Mesenchymal stem cell (in vitro differentiated cells and primary cell): ENCODE measurements around the gene MSI1.

Experiments
- DNase-seq: peaks from one replicate; pipeline ENCODE4 v3.0.0-alpha.2; 2013
- H2AFZ ChIP-seq: one replicate; pipeline ENCODE4 v1.6.1; 2013; ENCODE audit warnings: low read depth, mild to moderate bottlenecking, control low read depth, inconsistent platforms, low read length, moderate library complexity
- H2AK5ac ChIP-seq: 2 replicates; pipeline ENCODE4 v1.6.1; 2013; ENCODE audit warnings: low read length, moderate library complexity, mild to moderate bottlenecking, inconsistent platforms; ENCODE audit not compliant: severe bottlenecking
- H2BK120ac ChIP-seq: one replicate; pipeline ENCODE4 v1.6.1; 2013; ENCODE audit warnings: low read depth, mild to moderate bottlenecking, inconsistent platforms, low read length, moderate library complexity
- H2BK12ac ChIP-seq, 2 experiments: one replicate each; pipeline ENCODE4 v1.6.1; 2013; ENCODE audit warnings: inconsistent platforms in 2 of 2, low read length in 2 of 2, mild to moderate bottlenecking in 2 of 2, moderate library complexity in 2 of 2, control low read depth in 1 of 2
- H2BK15ac ChIP-seq: one replicate; pipeline ENCODE4 v1.6.1; 2013; ENCODE audit warnings: mild to moderate bottlenecking, low read depth, inconsistent platforms; ENCODE audit not compliant: poor library complexity, severe bottlenecking
- H2BK5ac ChIP-seq: 2 replicates; pipeline ENCODE4 v1.6.1; 2013; ENCODE audit warnings: low read depth, mild to moderate bottlenecking, low read length, control low read depth, inconsistent platforms; ENCODE audit not compliant: poor library complexity, severe bottlenecking
- H3K14ac ChIP-seq, 2 experiments: one replicate each; pipeline ENCODE4 v1.6.1; 2013; ENCODE audit warnings: inconsistent platforms in 2 of 2, low read length in 2 of 2, control low read depth in 1 of 2, mild to moderate bottlenecking in 1 of 2, moderate library complexity in 1 of 2
- H3K18ac ChIP-seq, 2 experiments: one replicate each; pipeline ENCODE4 v1.6.1; 2013; ENCODE audit warnings: inconsistent platforms in 2 of 2, low read length in 2 of 2, control low read depth in 1 of 2, low read depth in 1 of 2, mild to moderate bottlenecking in 1 of 2
- H3K23ac ChIP-seq, 2 experiments: one replicate each; pipeline ENCODE4 v1.6.1; 2013; ENCODE audit warnings: inconsistent platforms in 2 of 2, low read length in 2 of 2, mild to moderate bottlenecking in 2 of 2, moderate library complexity in 2 of 2, control low read depth in 1 of 2
- H3K27ac ChIP-seq: 2 replicates; pipeline ENCODE4 v1.5.1; 2013; ENCODE audit warnings: mild to moderate bottlenecking, moderate library complexity, low read length, control low read depth, inconsistent platforms; ENCODE audit not compliant: poor library complexity, severe bottlenecking
- H3K27me3 ChIP-seq, 2 experiments: 2 replicates each; pipeline versions ENCODE4 v1.6.1 to v1.7.0; 2013; ENCODE audit warnings: low read length in 2 of 2, mild to moderate bottlenecking in 2 of 2, moderate library complexity in 2 of 2, control low read depth in 1 of 2, inconsistent platforms in 1 of 2; ENCODE audit not compliant: control insufficient read depth in 1 of 2, insufficient read depth in 1 of 2
- H3K36me3 ChIP-seq, 2 experiments: 2 replicates each; pipeline versions ENCODE4 v1.6.1 to v1.7.0; 2013; ENCODE audit warnings: low read length in 2 of 2, control low read depth in 1 of 2, inconsistent platforms in 1 of 2, low read depth in 1 of 2, mild to moderate bottlenecking in 1 of 2; ENCODE audit not compliant: insufficient read depth in 2 of 2, control insufficient read depth in 1 of 2
- H3K4ac ChIP-seq, 2 experiments: one replicate each; pipeline ENCODE4 v1.6.1; 2013; ENCODE audit warnings: inconsistent platforms in 2 of 2, low read length in 2 of 2, mild to moderate bottlenecking in 2 of 2, moderate library complexity in 2 of 2, control low read depth in 1 of 2, low read depth in 1 of 2
- H3K4me1 ChIP-seq: 2 replicates; pipeline ENCODE4 v1.6.1; 2013; ENCODE audit warnings: low read depth, low read length, control low read depth; ENCODE audit not compliant: control insufficient read depth, insufficient read depth
- H3K4me2 ChIP-seq: 2 replicates; pipeline ENCODE4 v1.6.1; 2013; ENCODE audit warnings: low read length, mild to moderate bottlenecking, inconsistent platforms; ENCODE audit not compliant: poor library complexity, severe bottlenecking
- H3K4me3 ChIP-seq, 2 experiments: 2 replicates each; pipeline versions ENCODE4 v1.5.1 to v1.7.0; 2013; ENCODE audit warnings: low read length in 2 of 2, mild to moderate bottlenecking in 2 of 2, control low read depth in 1 of 2, low read depth in 1 of 2; ENCODE audit not compliant: insufficient read depth in 1 of 2
- H3K79me1 ChIP-seq: replicated peaks from 2 replicates; pipeline ENCODE4 v1.6.1; 2013; ENCODE audit warnings: mild to moderate bottlenecking, control low read depth, low read length, inconsistent platforms; ENCODE audit not compliant: poor library complexity, severe bottlenecking
- H3K9ac ChIP-seq: 2 replicates; pipeline ENCODE4 v1.7.0; 2013; ENCODE audit warnings: mild to moderate bottlenecking, low read length, moderate library complexity
- H3K9me3 ChIP-seq: 2 replicates; pipeline ENCODE4 v1.7.0; 2013; ENCODE audit warnings: mild to moderate bottlenecking, low read length; ENCODE audit not compliant: control insufficient read depth
- H4K8ac ChIP-seq: one replicate; pipeline ENCODE4 v1.6.1; 2013; ENCODE audit warnings: inconsistent platforms, mild to moderate bottlenecking, low read length, moderate library complexity
- H4K91ac ChIP-seq: one replicate; pipeline ENCODE4 v1.6.1; 2013; ENCODE audit warnings: mild to moderate bottlenecking, low read length, inconsistent platforms
- WGBS: methylation state at CpG from one replicate; pipeline ENCODE4 v1.1.7; 2013; ENCODE audit warnings: mixed read lengths; 5-methylcytosine and 5-hydroxymethylcytosine counted together

Gene MSI1

DNA sequence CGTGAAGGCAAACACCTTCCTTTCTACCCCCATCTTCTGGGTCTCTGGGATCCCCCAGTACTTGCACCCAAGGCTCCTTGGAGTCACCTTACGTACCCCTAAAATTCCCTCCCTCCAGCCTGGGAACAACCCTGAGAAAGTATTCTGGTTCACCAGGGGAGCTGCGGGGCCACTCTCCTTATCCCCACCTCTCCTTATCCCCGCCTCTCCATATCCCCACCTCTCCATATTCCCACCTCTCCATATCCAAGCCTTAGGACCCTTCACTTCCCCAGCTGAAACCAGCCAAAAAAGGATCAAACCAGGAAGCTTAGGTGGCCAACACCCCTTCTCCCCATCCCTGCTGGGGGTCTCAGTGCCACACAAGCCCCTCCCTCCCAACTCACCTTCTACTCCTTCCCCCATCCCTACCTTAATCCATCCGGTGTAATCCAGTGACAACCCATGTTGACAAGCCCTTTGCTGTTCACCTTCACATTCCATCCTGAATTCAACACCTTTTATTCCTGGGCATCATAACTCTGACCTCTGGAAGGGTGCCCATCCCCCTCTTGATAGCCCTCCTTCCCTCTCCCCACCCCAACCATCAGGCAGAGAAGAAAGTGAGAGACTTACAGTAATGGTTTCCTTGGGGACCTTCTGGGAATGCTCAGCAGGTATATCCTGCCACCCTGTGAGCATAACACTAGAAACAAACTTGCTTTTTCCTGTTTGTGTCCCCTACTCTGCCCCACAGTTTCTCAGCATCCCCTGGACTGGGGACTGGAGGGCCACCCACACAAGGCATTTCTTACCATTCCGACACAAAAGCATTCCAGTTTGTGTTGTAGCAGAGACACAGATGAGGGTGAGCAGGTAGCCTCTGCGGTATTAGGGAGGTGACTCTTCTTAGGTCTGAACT lies 1.6 kb upstream of the MSI1 start:
- no peak overlapping the region for H3K4me3 ChIP-seq
- H2AFZ ChIP-seq = no peak overlapping the region
- no peaks in the 10 kb centered on the region for H3K36me3 ChIP-seq
- no peak overlapping the region for H2BK12ac ChIP-seq
- H4K8ac ChIP-seq = no peak overlapping the region
- no peak overlapping the region for H2AK5ac ChIP-seq
- peak overlapping the region in 1 of 2 experiments; percentile 70 for H3K23ac ChIP-seq
- no peak overlapping the region for H3K14ac ChIP-seq
- no peak overlapping the region for H3K4ac ChIP-seq
- DNase-seq = no peak
- WGBS = 17% methylated on average over 7 of the region's 7 CpGs
- H3K79me1 ChIP-seq = no peaks in the 10 kb centered on the region
- no peak overlapping the region for H3K9ac ChIP-seq
- no peak overlapping the region for H2BK120ac ChIP-seq
- no peak overlapping the region for H2BK15ac ChIP-seq
- H3K27me3 ChIP-seq = peaks cover 75 to 79% of the 10 kb centered on the region in 2 experiments
- H3K27ac ChIP-seq = no peak overlapping the region
- H3K4me2 ChIP-seq = no peak overlapping the region
- H3K18ac ChIP-seq = no peak overlapping the region
- H4K91ac ChIP-seq = no peak overlapping the region
- no peaks in the 10 kb centered on the region for H3K9me3 ChIP-seq
- no peak overlapping the region for H2BK5ac ChIP-seq
- peaks cover 15% of the 10 kb centered on the region for H3K4me1 ChIP-seq

- no peak overlapping the region for H3K27ac ChIP-seq
- H3K9me3 ChIP-seq = no peaks in the 10 kb centered on the region
- no peaks in the 10 kb centered on the region for H3K36me3 ChIP-seq
- no peak overlapping the region for H2BK5ac ChIP-seq
- no peak for DNase-seq
- H3K4me2 ChIP-seq = peak overlapping the region; percentile 79
- no peak overlapping the region for H2BK120ac ChIP-seq
- H3K4me1 ChIP-seq = peaks cover 15% of the 10 kb centered on the region
- H3K18ac ChIP-seq = no peak overlapping the region
- H3K4me3 ChIP-seq = no peak overlapping the region
- no peak overlapping the region for H2BK15ac ChIP-seq
- WGBS = 3% methylated on average over 26 of the region's 26 CpGs
- H3K79me1 ChIP-seq = no peaks in the 10 kb centered on the region
- H3K27me3 ChIP-seq = peaks cover 68 to 77% of the 10 kb centered on the region in 2 experiments
- H3K4ac ChIP-seq = no peak overlapping the region
- peak overlapping the region in 1 of 2 experiments; percentile 70 for H3K23ac ChIP-seq
- H4K91ac ChIP-seq = no peak overlapping the region
- H3K9ac ChIP-seq = no peak overlapping the region
- no peak overlapping the region for H2AK5ac ChIP-seq
- no peak overlapping the region for H2AFZ ChIP-seq
- no peak overlapping the region for H2BK12ac ChIP-seq
- no peak overlapping the region for H4K8ac ChIP-seq
- no peak overlapping the region for H3K14ac ChIP-seq
Measured at GRCh38 chr12:120369603-120370342, 809 bp upstream of the MSI1 start.

DNA sequence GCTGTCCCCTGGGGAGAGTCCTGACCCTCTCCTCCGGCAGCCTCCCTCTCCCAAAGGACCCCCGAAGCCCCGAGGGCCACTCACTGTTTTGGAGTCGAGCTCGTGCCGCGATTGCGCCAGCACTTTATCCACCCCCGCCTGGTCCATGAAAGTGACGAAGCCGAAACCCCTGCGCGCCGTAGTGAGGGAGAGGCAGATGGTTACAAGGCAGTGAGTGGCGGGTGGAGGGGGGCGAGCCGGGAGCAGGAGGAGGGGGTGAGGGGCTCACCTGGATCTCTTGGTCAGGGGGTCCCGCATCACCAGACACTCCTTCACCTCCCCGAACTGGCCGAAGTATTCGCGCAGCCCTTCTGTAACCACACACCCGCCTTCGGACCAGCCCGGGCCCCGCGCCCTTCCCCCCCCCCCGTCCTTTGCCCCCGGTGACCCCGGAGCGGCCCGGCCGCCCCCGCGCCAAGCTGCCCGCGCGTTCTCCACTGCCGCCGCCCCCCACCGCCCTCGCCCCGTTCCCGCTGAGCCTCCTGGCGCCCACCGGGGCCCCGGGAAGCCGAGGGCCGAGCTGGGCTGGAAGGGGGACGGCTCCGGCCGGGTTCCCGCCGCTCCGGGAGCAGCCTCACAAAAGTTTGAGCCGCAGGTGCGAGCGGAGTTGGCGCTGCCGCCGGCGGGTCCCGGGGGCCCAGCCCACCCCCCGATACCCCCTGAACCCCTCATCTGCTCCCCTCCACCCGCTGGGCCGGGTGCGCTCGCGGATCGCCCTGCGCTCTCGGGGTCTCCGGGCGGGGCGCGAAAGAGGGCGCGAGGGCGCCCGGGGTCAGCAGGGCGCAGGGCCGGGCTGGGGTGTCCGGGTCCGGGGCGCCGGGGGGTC lies 808 bp downstream of the MSI1 start:
- Histone ChIP-seq H2BK12ac (no peak overlapping the region), H2BK120ac (no peak overlapping the region), H3K9me3 (no peaks in the 10 kb centered on the region), H3K4ac (no peak overlapping the region), H4K8ac (no peak overlapping the region), H3K79me1 (no peaks in the 10 kb centered on the region), H3K18ac (no peak overlapping the region), H2AFZ (no peak overlapping the region), H2AK5ac (no peak overlapping the region), H3K9ac (no peak overlapping the region), H3K27me3 (peaks cover 72 to 80% of the 10 kb centered on the region in 2 experiments), H3K4me3 (peak overlapping the region in 1 of 2 experiments; percentile 43), H3K36me3 (no peaks in the 10 kb centered on the region), H3K4me2 (peak overlapping the region; percentile 75), H3K23ac (no peak overlapping the region), H2BK15ac (no peak overlapping the region), H3K27ac (no peak overlapping the region), H3K4me1 (peaks cover 15% of the 10 kb centered on the region), H4K91ac (no peak overlapping the region), H2BK5ac (no peak overlapping the region), H3K14ac (no peak overlapping the region)
- DNase-seq = no peak
- WGBS = 1% methylated on average over 45 of the region's 86 CpGs
